Neuronal stem cell (in vitro differentiated cells): ENCODE results near the gene LRRC4.

Experiments used
- DNase-seq: peaks from one replicate; pipeline ENCODE4 v3.0.0-alpha.2; 2013; ENCODE audit warnings: low spot score
- H2AFZ ChIP-seq: one replicate; pipeline ENCODE4 v1.6.1; 2013; ENCODE audit warnings: mild to moderate bottlenecking, low read length, inconsistent platforms
- H2AK5ac ChIP-seq: 2 replicates; pipeline ENCODE4 v1.6.1; 2013; ENCODE audit warnings: low read depth, mild to moderate bottlenecking, inconsistent platforms, low read length, moderate library complexity, mixed read lengths
- H2BK120ac ChIP-seq: 2 replicates; pipeline ENCODE4 v1.6.1; 2013; ENCODE audit warnings: low read depth, mild to moderate bottlenecking, inconsistent platforms, low read length, moderate library complexity, mixed read lengths
- H2BK12ac ChIP-seq: one replicate; pipeline ENCODE4 v1.6.1; 2013; ENCODE audit warnings: low read length, inconsistent platforms
- H2BK15ac ChIP-seq: 2 replicates; pipeline ENCODE4 v1.6.1; 2013; ENCODE audit warnings: mild to moderate bottlenecking, low read length, inconsistent platforms, mixed read lengths
- H2BK5ac ChIP-seq: one replicate; pipeline ENCODE4 v1.6.1; 2013; ENCODE audit warnings: inconsistent platforms, mild to moderate bottlenecking, low read length, moderate library complexity
- H3K14ac ChIP-seq: one replicate; pipeline ENCODE4 v1.6.1; 2013; ENCODE audit warnings: low read length, inconsistent platforms
- H3K18ac ChIP-seq: 2 replicates; pipeline ENCODE4 v1.6.1; 2013; ENCODE audit warnings: low read length, inconsistent platforms
- H3K23ac ChIP-seq: 2 replicates; pipeline ENCODE4 v1.6.1; 2013; ENCODE audit warnings: low read depth, mild to moderate bottlenecking, mixed read lengths, low read length, inconsistent platforms; ENCODE audit not compliant: poor library complexity
- H3K27ac ChIP-seq: replicated peaks from 3 replicates; pipeline ENCODE4 v1.5.1; 2013; ENCODE audit warnings: low read length, inconsistent platforms
- H3K27me3 ChIP-seq, 3 experiments: 2 replicates each; pipeline ENCODE4 v1.6.1; 2013; ENCODE audit warnings: low read length in 3 of 3, mild to moderate bottlenecking in 2 of 3, inconsistent platforms in 1 of 3, low read depth in 1 of 3, mixed read lengths in 1 of 3, moderate library complexity in 1 of 3; ENCODE audit not compliant: control insufficient read depth in 3 of 3, insufficient read depth in 3 of 3
- H3K36me3 ChIP-seq, 2 donors: replicated peaks in 1 of 2; 2 replicates each; pipeline ENCODE4 v1.6.1; 2013; ENCODE audit warnings: low read length in 2 of 2; ENCODE audit not compliant: control insufficient read depth in 2 of 2, insufficient read depth in 2 of 2
- H3K4ac ChIP-seq: 2 replicates; pipeline ENCODE4 v1.6.1; 2013; ENCODE audit warnings: inconsistent platforms, mild to moderate bottlenecking, low read length, moderate library complexity
- H3K4me1 ChIP-seq, 2 donors: 1 replicate in 1 of 2; 2 replicates in 1 of 2; pipeline ENCODE4 v1.6.1; 2013; ENCODE audit warnings: low read length in 2 of 2, low read depth in 1 of 2; ENCODE audit not compliant: control insufficient read depth in 2 of 2, insufficient read depth in 1 of 2
- H3K4me2 ChIP-seq: one replicate; pipeline ENCODE4 v1.6.1; 2013; ENCODE audit warnings: mild to moderate bottlenecking, low read length, inconsistent platforms; ENCODE audit not compliant: insufficient read depth, poor library complexity, severe bottlenecking
- H3K4me3 ChIP-seq, 2 donors: 2 replicates each; pipeline ENCODE4 v1.5.1; 2013; ENCODE audit warnings: low read length in 2 of 2, mild to moderate bottlenecking in 2 of 2, inconsistent platforms in 1 of 2, moderate library complexity in 1 of 2
- H3K79me1 ChIP-seq: one replicate; pipeline ENCODE4 v1.6.1; 2013; ENCODE audit warnings: low read depth, mild to moderate bottlenecking, inconsistent platforms, low read length, moderate library complexity
- H3K9ac ChIP-seq: one replicate; pipeline ENCODE4 v1.6.1; 2013; ENCODE audit warnings: mild to moderate bottlenecking, low read depth, low read length, inconsistent platforms; ENCODE audit not compliant: poor library complexity
- H3K9me3 ChIP-seq, 2 donors: replicated peaks in 1 of 2; 2 replicates each; pipeline versions ENCODE3 to v1.6.1; 2013; ENCODE audit warnings: low read length in 2 of 2, mild to moderate bottlenecking in 2 of 2, inconsistent platforms in 1 of 2, low read depth in 1 of 2, mixed read lengths in 1 of 2, moderate library complexity in 1 of 2; ENCODE audit not compliant: control insufficient read depth in 2 of 2, insufficient read depth in 1 of 2
- H4K8ac ChIP-seq: one replicate; pipeline ENCODE4 v1.6.1; 2013; ENCODE audit warnings: low read depth, mild to moderate bottlenecking, inconsistent platforms, low read length, moderate library complexity
- H4K91ac ChIP-seq: one replicate; pipeline ENCODE4 v1.6.1; 2013; ENCODE audit warnings: low read length, low read depth, mild to moderate bottlenecking, inconsistent platforms; ENCODE audit not compliant: poor library complexity
- WGBS, 2 donors: extraction: QIAGEN DNeasy Blood & Tissue Kit; methylation state at CpG; one replicate each; pipeline ENCODE4 v1.1.7; 2013; ENCODE audit warnings: missing lambda C conversion rate in 2 of 2, mixed read lengths in 1 of 2; ENCODE audit not compliant: insufficient read length in 2 of 2, insufficient replicate concordance in 1 of 2; ENCODE audit errors: extremely low coverage in 2 of 2; 5-methylcytosine and 5-hydroxymethylcytosine counted together

The LRRC4 gene

GRCh38 chr7:128053991-128054390 lies 22.8 kb upstream of the LRRC4 start:
- H3K23ac ChIP-seq: no peak overlapping the region
- no peaks in the 10 kb centered on the region for H3K9me3 ChIP-seq
- H3K27ac ChIP-seq: no peak overlapping the region
- no peak overlapping the region for H3K4me3 ChIP-seq
- no peak overlapping the region for H4K8ac ChIP-seq
- H3K14ac ChIP-seq: no peak overlapping the region
- H2BK5ac ChIP-seq: no peak overlapping the region
- no peak overlapping the region for H4K91ac ChIP-seq
- no peak overlapping the region for H3K9ac ChIP-seq
- no peak overlapping the region for H3K4ac ChIP-seq
- no peak overlapping the region for H2BK15ac ChIP-seq
- H3K36me3 ChIP-seq: no peaks in the 10 kb centered on the region
- no peak overlapping the region for H2AFZ ChIP-seq
- peaks cover 0 to 2% of the 10 kb centered on the region in 2 donors for H3K4me1 ChIP-seq
- no peaks in the 10 kb centered on the region for H3K27me3 ChIP-seq
- no peak overlapping the region for H2BK120ac ChIP-seq
- no peak overlapping the region for H3K4me2 ChIP-seq
- WGBS, 2 donors: no CpG with 5 or more reads among the region's 5 CpGs
- no peak overlapping the region for H2BK12ac ChIP-seq
- DNase-seq: no peak
- no peaks in the 10 kb centered on the region for H3K79me1 ChIP-seq
- no peak overlapping the region for H3K18ac ChIP-seq
- no peak overlapping the region for H2AK5ac ChIP-seq

GRCh38 chr7:128053023-128053422 lies 21.8 kb upstream of the LRRC4 start:
- no peak overlapping the region for H3K9ac ChIP-seq
- H3K4me3 ChIP-seq: no peak overlapping the region
- no peak overlapping the region for H4K91ac ChIP-seq
- no peak overlapping the region for H2AK5ac ChIP-seq
- no peaks in the 10 kb centered on the region for H3K79me1 ChIP-seq
- no peak for DNase-seq
- H3K14ac ChIP-seq: no peak overlapping the region
- no peaks in the 10 kb centered on the region for H3K9me3 ChIP-seq
- no peak overlapping the region for H2BK15ac ChIP-seq
- H2AFZ ChIP-seq: no peak overlapping the region
- H2BK12ac ChIP-seq: no peak overlapping the region
- no peak overlapping the region for H2BK120ac ChIP-seq
- H3K27me3 ChIP-seq: no peaks in the 10 kb centered on the region
- no peaks in the 10 kb centered on the region for H3K4me1 ChIP-seq
- H2BK5ac ChIP-seq: no peak overlapping the region
- H3K18ac ChIP-seq: no peak overlapping the region
- no peak overlapping the region for H3K23ac ChIP-seq
- H4K8ac ChIP-seq: no peak overlapping the region
- H3K36me3 ChIP-seq: no peaks in the 10 kb centered on the region
- no peak overlapping the region for H3K27ac ChIP-seq
- H3K4me2 ChIP-seq: no peak overlapping the region
- no peak overlapping the region for H3K4ac ChIP-seq

- no peak overlapping the region for H2AFZ ChIP-seq
- no peak overlapping the region for H4K91ac ChIP-seq
- no peaks in the 10 kb centered on the region for H3K79me1 ChIP-seq
- H2BK120ac ChIP-seq: no peak overlapping the region
- H3K27me3 ChIP-seq: no peaks in the 10 kb centered on the region
- no peak overlapping the region for H2AK5ac ChIP-seq
- no peak for DNase-seq
- H2BK15ac ChIP-seq: no peak overlapping the region
- no peaks in the 10 kb centered on the region for H3K4me1 ChIP-seq
- no peak overlapping the region for H2BK5ac ChIP-seq
- H3K9ac ChIP-seq: no peak overlapping the region
- H3K9me3 ChIP-seq: no peaks in the 10 kb centered on the region
- H3K18ac ChIP-seq: no peak overlapping the region
- no peak overlapping the region for H3K4me3 ChIP-seq
- H3K23ac ChIP-seq: no peak overlapping the region
- no peak overlapping the region for H3K27ac ChIP-seq
- H2BK12ac ChIP-seq: no peak overlapping the region
- no peak overlapping the region for H3K14ac ChIP-seq
- no CpG with 5 or more reads among the region's 9 CpGs for WGBS, 2 donors
- no peaks in the 10 kb centered on the region for H3K36me3 ChIP-seq
- H3K4me2 ChIP-seq: no peak overlapping the region
- H3K4ac ChIP-seq: no peak overlapping the region
- no peak overlapping the region for H4K8ac ChIP-seq
Measured at GRCh38 chr7:128052404-128052803, 21.2 kb upstream of the LRRC4 start.

- Histone ChIP-seq H3K9me3 (no peaks in the 10 kb centered on the region), H3K18ac (no peak overlapping the region), H3K4me3 (no peak overlapping the region), H2BK120ac (no peak overlapping the region), H3K23ac (no peak overlapping the region), H3K27ac (no peak overlapping the region), H3K4me1 (peaks cover 7 to 13% of the 10 kb centered on the region in 2 donors), H3K4ac (no peak overlapping the region), H3K4me2 (no peak overlapping the region), H3K36me3 (no peaks in the 10 kb centered on the region), H4K91ac (no peak overlapping the region), H2AFZ (no peak overlapping the region), H3K9ac (no peak overlapping the region), H2BK5ac (no peak overlapping the region), H4K8ac (no peak overlapping the region), H3K14ac (no peak overlapping the region), H2BK15ac (no peak overlapping the region), H2AK5ac (no peak overlapping the region), H2BK12ac (no peak overlapping the region), H3K79me1 (no peaks in the 10 kb centered on the region), H3K27me3 (no peaks in the 10 kb centered on the region)
- WGBS, 2 donors: no CpG with 5 or more reads among the region's 1 CpG
- DNase-seq: no peak
Measured at GRCh38 chr7:128045766-128046165, 14.5 kb upstream of the LRRC4 start.
